ENCODE data around the gene SCGB1C1. TPM values are rescaled to one million over a fixed set of nuclear protein-coding genes. Genes with fewer than 3 reads are reported as not detected.
A peak's percentile ranks its signal among the peaks of the same experiment; 100 is the strongest.

The SCGB1C1 gene
- total RNA-seq, 1 donor from 2014 or later, result not detected

DNA sequence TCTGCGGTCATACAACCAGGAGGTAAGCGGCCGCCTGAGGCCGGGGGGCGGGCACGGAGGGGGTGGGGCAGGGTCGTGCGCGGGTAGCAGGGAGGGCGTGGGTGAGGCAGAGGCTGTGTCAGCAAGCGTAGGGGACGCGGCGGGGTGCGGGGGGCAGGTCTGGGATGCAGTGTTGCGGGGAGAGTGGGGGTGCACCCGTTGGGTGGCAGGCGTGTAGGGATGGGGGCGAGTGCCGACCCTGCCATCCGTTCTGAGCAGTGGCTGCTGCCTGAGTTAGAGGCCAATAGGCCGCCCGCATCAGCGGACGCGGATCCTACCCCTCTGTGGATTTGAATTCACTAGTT, 16.0 kb downstream of the SCGB1C1 start:
- no peak for DNase-seq (ENCODE audit: low spot score)
- peaks cover 20% of the 10 kb centered on the region for H4K20me1 ChIP-seq (ENCODE audit: low read depth)
- H2AFZ ChIP-seq (replicated peaks), result peak overlapping the region; percentile 85

DNA sequence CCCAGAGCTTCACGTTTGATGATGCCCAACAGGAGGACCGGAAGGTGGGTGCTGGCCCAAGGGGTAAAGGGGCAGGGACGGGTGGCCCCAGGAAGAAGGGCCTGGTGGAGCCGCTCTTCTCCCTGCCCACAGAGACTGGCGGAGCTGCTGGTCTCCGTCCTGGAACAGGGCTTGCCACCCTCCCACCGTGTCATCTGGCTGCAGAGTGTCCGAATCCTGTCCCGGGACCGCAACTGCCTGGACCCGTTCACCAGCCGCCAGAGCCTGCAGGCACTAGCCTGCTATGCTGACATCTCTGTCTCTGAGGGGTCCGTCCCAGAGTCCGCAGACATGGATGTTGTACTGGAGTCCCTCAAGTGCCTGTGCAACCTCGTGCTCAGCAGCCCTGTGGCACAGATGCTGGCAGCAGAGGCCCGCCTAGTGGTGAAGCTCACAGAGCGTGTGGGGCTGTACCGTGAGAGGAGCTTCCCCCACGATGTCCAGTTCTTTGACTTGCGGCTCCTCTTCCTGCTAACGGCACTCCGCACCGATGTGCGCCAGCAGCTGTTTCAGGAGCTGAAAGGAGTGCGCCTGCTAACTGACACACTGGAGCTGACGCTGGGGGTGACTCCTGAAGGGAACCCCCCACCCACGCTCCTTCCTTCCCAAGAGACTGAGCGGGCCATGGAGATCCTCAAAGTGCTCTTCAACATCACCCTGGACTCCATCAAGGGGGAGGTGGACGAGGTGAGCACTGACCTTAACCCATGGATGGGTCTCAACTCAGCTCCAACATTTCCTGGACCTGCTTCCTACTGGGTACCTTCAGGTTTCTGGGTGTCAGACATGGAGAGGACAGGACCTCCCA, 16.6 kb downstream of the SCGB1C1 start:
- no peak for DNase-seq (ENCODE audit: low spot score)
- Histone ChIP-seq H3K4me3 (peak overlapping the region; percentile 98), H3K36me3 (no peaks in the 10 kb centered on the region), H3K9ac (peak overlapping the region; percentile 60), H3K9me3 (ENCODE audit: low read depth) (no peaks in the 10 kb centered on the region), H2AFZ (replicated peaks) (no peak overlapping the region), H3K27me3 (no peaks in the 10 kb centered on the region), H3K79me2 (ENCODE audit: low read depth) (peaks cover 41% of the 10 kb centered on the region), H3K4me1 (peaks cover 11% of the 10 kb centered on the region), H3F3A (ENCODE audit: low read depth) (peaks cover 12% of the 10 kb centered on the region), H3K27ac (no peak overlapping the region), H3K4me2 (peak overlapping the region; percentile 96), H4K20me1 (ENCODE audit: low read depth) (peaks cover 20% of the 10 kb centered on the region)
- Mint-ChIP-seq H3K4me3 (peak overlapping the region; percentile 99), H3K4me1 (peaks cover 19% of the 10 kb centered on the region), H3K9me3 (no peaks in the 10 kb centered on the region), H3K27me3 (ENCODE audit: insufficient read depth, low read depth) (peaks cover 2% of the 10 kb centered on the region), H3K36me3 (peaks cover 15% of the 10 kb centered on the region), H3K27ac (no peak overlapping the region)
- TF ChIP-seq CTCF (IDR thresholded peaks at IDR 0.05), result no peak
- TF ChIP-seq EZH2 (IDR thresholded peaks at IDR 0.05), result no peak
- no peak for TF ChIP-seq EZH2phosphoT487 (IDR thresholded peaks at IDR 0.05)

More for the DNA sequence above, 16.0 kb downstream of the SCGB1C1 start:
- Histone ChIP-seq H3K9ac (peak overlapping the region; percentile 60), H3K27me3 (no peaks in the 10 kb centered on the region), H3K4me2 (peak overlapping the region; percentile 96), H3K36me3 (no peaks in the 10 kb centered on the region), H3K27ac (no peak overlapping the region), H3K4me1 (peaks cover 11% of the 10 kb centered on the region), H3F3A (ENCODE audit: low read depth) (peaks cover 12% of the 10 kb centered on the region), H3K79me2 (ENCODE audit: low read depth) (peaks cover 41% of the 10 kb centered on the region), H3K4me3 (peak overlapping the region; percentile 98), H3K9me3 (ENCODE audit: low read depth) (no peaks in the 10 kb centered on the region)
- Mint-ChIP-seq H3K27me3 (ENCODE audit: insufficient read depth, low read depth) (peaks cover 2% of the 10 kb centered on the region), H3K4me3 (peak overlapping the region; percentile 99), H3K36me3 (peaks cover 13% of the 10 kb centered on the region), H3K27ac (no peak overlapping the region), H3K4me1 (peaks cover 20% of the 10 kb centered on the region), H3K9me3 (no peaks in the 10 kb centered on the region)
- TF ChIP-seq EZH2phosphoT487 (IDR thresholded peaks at IDR 0.05) (no peak), CTCF (IDR thresholded peaks at IDR 0.05) (no peak), EZH2 (IDR thresholded peaks at IDR 0.05) (no peak)

DNA sequence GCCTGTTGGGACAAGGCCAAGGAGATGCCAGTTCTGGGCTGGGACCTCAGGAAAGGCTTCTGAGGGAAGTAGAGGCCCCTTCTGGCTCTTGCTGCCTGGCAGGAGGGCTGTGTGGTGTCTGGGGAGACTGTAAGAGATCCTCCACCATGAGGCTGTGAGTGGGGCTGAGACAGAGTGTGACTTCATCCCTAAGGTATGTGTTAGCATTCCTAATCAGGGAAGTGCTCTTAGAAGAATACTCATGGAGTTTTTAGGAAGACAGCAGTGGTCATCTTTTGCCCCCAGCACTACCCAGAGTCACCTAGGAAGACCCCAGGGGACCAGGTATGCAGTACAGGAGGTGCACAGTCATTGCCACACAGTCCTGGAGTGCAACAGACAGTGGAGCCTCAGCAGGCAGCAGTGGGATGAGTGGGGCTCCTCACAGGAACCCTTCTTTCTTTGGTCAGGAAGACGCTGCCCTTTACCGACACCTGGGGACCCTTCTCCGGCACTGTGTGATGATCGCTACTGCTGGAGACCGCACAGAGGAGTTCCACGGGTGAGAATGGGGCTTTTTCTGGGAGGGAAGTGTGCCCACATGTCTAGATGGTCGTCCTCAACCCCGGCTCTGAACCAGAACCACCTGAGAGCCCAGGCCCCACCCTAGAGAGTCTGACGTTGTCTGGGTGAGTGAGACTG, 17.4 kb downstream of the SCGB1C1 start:
- no peak overlapping the region for H3K4me3 ChIP-seq
- TF ChIP-seq CTCF (IDR thresholded peaks at IDR 0.05), result no peak
- no peak for TF ChIP-seq EZH2 (IDR thresholded peaks at IDR 0.05)
- no peak for TF ChIP-seq EZH2phosphoT487 (IDR thresholded peaks at IDR 0.05)
- Mint-ChIP-seq H3K27me3 (ENCODE audit: insufficient read depth, low read depth) (peaks cover 2% of the 10 kb centered on the region), H3K36me3 (peaks cover 19% of the 10 kb centered on the region), H3K9me3 (no peaks in the 10 kb centered on the region), H3K4me3 (peak overlapping the region; percentile 99), H3K4me1 (peaks cover 19% of the 10 kb centered on the region), H3K27ac (no peak overlapping the region)
- DNase-seq (ENCODE audit: low spot score), result no peak
- peaks cover 11% of the 10 kb centered on the region for H3K4me1 ChIP-seq
- H3K36me3 ChIP-seq, result no peaks in the 10 kb centered on the region
- H3K4me2 ChIP-seq, result no peak overlapping the region
- no peaks in the 10 kb centered on the region for H3K27me3 ChIP-seq
- peaks cover 12% of the 10 kb centered on the region for H3F3A ChIP-seq (ENCODE audit: low read depth)
- H2AFZ ChIP-seq (replicated peaks), result no peak overlapping the region
- no peak overlapping the region for H3K9ac ChIP-seq
- peaks cover 20% of the 10 kb centered on the region for H4K20me1 ChIP-seq (ENCODE audit: low read depth)
- H3K9me3 ChIP-seq (ENCODE audit: low read depth), result no peaks in the 10 kb centered on the region
- H3K27ac ChIP-seq, result no peak overlapping the region
- peaks cover 41% of the 10 kb centered on the region for H3K79me2 ChIP-seq (ENCODE audit: low read depth)

Measured in neural progenitor cell (in vitro differentiated cells).